ENCODE results near the gene ADARB2.

The ADARB2 gene

GRCh38 chr10:1663226-1663625 lies 74.1 kb downstream of the ADARB2 start:
- no peak for DNase-seq (ENCODE audit: low spot score)

- no peak for DNase-seq (ENCODE audit: low spot score)
Observed at GRCh38 chr10:1662438-1663025, 74.8 kb downstream of the ADARB2 start.

GRCh38 chr10:1661859-1662437 lies 75.4 kb downstream of the ADARB2 start:
- no peak for DNase-seq (ENCODE audit: low spot score)

- no peak for DNase-seq (ENCODE audit: low spot score)
Observed at GRCh38 chr10:1661416-1661815, 75.9 kb downstream of the ADARB2 start.

- no peak for DNase-seq (ENCODE audit: low spot score)
Observed at GRCh38 chr10:1660815-1661214, 76.5 kb downstream of the ADARB2 start.

- DNase-seq (ENCODE audit: low spot score): no peak
Observed at GRCh38 chr10:1660386-1660785, 76.9 kb downstream of the ADARB2 start.

GRCh38 chr10:1659221-1659791 lies 78.0 kb downstream of the ADARB2 start:
- DNase-seq (ENCODE audit: low spot score): no peak

- DNase-seq (ENCODE audit: low spot score): no peak
Observed at GRCh38 chr10:1658658-1659057, 78.7 kb downstream of the ADARB2 start.

GRCh38 chr10:1657479-1657878 lies 79.8 kb downstream of the ADARB2 start:
- DNase-seq (ENCODE audit: low spot score): no peak

GRCh38 chr10:1655367-1655766 lies 82.0 kb downstream of the ADARB2 start:
- DNase-seq (ENCODE audit: low spot score): no peak

- DNase-seq (ENCODE audit: low spot score): no peak
Observed at GRCh38 chr10:1654811-1655356, 82.4 kb downstream of the ADARB2 start.

GRCh38 chr10:1654247-1654646 lies 83.1 kb downstream of the ADARB2 start:
- no peak for DNase-seq (ENCODE audit: low spot score)

- DNase-seq (ENCODE audit: low spot score): no peak
Observed at GRCh38 chr10:1653321-1653720, 84.0 kb downstream of the ADARB2 start.

- no peak for DNase-seq (ENCODE audit: low spot score)
Observed at GRCh38 chr10:1652151-1652550, 85.2 kb downstream of the ADARB2 start.

GRCh38 chr10:1651270-1651966 lies 85.9 kb downstream of the ADARB2 start:
- no peak for DNase-seq (ENCODE audit: low spot score)

GRCh38 chr10:1650542-1651269 lies 86.6 kb downstream of the ADARB2 start:
- DNase-seq (ENCODE audit: low spot score): no peak

GRCh38 chr10:1648648-1649047 lies 88.7 kb downstream of the ADARB2 start:
- no peak for DNase-seq (ENCODE audit: low spot score)

GRCh38 chr10:1646332-1646731 lies 91.0 kb downstream of the ADARB2 start:
- no peak for DNase-seq (ENCODE audit: low spot score)

GRCh38 chr10:1645896-1646295 lies 91.4 kb downstream of the ADARB2 start:
- no peak for DNase-seq (ENCODE audit: low spot score)

- DNase-seq (ENCODE audit: low spot score): no peak
Observed at GRCh38 chr10:1644191-1644711, 93.1 kb downstream of the ADARB2 start.

- no peak for DNase-seq (ENCODE audit: low spot score)
Observed at GRCh38 chr10:1643908-1644179, 93.5 kb downstream of the ADARB2 start.

GRCh38 chr10:1643161-1643907 lies 94.0 kb downstream of the ADARB2 start:
- DNase-seq (ENCODE audit: low spot score): no peak

Data from D341Med (cell line).